Measurements from ENCODE around the gene CST3.
A peak's percentile ranks its signal among the peaks of the same experiment; 100 is the strongest.

The CST3 gene

DNA sequence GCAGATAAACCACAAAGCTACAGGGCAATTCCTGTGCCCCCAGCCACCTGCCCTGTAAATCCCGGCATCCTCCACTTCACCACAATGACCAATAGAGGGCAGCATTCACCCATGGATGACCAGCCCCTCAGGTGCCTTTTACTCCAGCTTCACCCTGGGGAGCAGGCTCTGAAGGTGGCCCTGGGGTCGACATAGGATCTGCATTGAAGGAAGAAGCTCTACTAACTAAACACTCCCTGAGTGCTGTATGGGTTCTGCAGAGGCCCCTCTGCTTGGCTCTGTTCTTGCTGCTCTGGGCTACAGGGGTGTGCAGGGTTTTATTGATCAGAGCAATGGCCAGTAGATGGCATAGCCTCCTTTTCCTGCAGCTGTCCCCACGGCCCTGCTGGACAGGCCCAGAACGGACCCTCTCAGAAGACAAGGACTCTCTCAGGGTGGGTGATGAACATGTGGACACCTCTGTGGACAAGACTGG, 30.8 kb upstream of the CST3 start:
- ChIA-PET POLR2A (interaction anchor here (1.0 kb wide), 1 partner anchor 8 kb away, joined by 4 read pairs; no protein-coding TSS in a partner anchor), CTCF (interaction anchor here (0.6 to 1.6 kb wide), 27 partner anchors 9 to 1821 kb away, joined by 3 to 11 read pairs (median 3); no protein-coding TSS in a partner anchor)
- no peaks in the 10 kb centered on the region for H3K9me3 ChIP-seq (ENCODE audit: control insufficient read depth, insufficient read depth, low read depth, low read length)
- H3K4me3 ChIP-seq (ENCODE audit: low read depth, low read length), result no peak overlapping the region
- peak; percentile 91 for TF ChIP-seq ZNF654 (tag by site-specific recombination; IDR thresholded peaks at IDR 0.05; ENCODE audit: low read depth)
- TF ChIP-seq, protein P1, sequence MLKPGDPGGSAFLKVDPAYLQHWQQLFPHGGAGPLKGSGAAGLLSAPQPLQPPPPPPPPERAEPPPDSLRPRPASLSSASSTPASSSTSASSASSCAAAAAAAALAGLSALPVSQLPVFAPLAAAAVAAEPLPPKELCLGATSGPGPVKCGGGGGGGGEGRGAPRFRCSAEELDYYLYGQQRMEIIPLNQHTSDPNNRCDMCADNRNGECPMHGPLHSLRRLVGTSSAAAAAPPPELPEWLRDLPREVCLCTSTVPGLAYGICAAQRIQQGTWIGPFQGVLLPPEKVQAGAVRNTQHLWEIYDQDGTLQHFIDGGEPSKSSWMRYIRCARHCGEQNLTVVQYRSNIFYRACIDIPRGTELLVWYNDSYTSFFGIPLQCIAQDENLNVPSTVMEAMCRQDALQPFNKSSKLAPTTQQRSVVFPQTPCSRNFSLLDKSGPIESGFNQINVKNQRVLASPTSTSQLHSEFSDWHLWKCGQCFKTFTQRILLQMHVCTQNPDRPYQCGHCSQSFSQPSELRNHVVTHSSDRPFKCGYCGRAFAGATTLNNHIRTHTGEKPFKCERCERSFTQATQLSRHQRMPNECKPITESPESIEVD (tag by site-specific recombination; IDR thresholded peaks at IDR 0.05), result no peak
- no peak for TF ChIP-seq ZNF555 (tag by site-specific recombination; conservative IDR thresholded peaks at IDR 0.05)
- peak; percentile 12; the same call in 1 of the 2 replicates for TF ChIP-seq GLIS1 (tag by site-specific recombination; IDR thresholded peaks at IDR 0.05)
- no peak for TF ChIP-seq ZNF121 (tag by site-specific recombination; IDR thresholded peaks at IDR 0.05)
- TF ChIP-seq, protein P2, sequence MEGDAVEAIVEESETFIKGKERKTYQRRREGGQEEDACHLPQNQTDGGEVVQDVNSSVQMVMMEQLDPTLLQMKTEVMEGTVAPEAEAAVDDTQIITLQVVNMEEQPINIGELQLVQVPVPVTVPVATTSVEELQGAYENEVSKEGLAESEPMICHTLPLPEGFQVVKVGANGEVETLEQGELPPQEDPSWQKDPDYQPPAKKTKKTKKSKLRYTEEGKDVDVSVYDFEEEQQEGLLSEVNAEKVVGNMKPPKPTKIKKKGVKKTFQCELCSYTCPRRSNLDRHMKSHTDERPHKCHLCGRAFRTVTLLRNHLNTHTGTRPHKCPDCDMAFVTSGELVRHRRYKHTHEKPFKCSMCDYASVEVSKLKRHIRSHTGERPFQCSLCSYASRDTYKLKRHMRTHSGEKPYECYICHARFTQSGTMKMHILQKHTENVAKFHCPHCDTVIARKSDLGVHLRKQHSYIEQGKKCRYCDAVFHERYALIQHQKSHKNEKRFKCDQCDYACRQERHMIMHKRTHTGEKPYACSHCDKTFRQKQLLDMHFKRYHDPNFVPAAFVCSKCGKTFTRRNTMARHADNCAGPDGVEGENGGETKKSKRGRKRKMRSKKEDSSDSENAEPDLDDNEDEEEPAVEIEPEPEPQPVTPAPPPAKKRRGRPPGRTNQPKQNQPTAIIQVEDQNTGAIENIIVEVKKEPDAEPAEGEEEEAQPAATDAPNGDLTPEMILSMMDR (tag by site-specific recombination; IDR thresholded peaks at IDR 0.05), result peak; percentile 66
- TF ChIP-seq ZNF175 (tag by site-specific recombination; IDR thresholded peaks at IDR 0.05), result no peak
- TF ChIP-seq, protein P3, sequence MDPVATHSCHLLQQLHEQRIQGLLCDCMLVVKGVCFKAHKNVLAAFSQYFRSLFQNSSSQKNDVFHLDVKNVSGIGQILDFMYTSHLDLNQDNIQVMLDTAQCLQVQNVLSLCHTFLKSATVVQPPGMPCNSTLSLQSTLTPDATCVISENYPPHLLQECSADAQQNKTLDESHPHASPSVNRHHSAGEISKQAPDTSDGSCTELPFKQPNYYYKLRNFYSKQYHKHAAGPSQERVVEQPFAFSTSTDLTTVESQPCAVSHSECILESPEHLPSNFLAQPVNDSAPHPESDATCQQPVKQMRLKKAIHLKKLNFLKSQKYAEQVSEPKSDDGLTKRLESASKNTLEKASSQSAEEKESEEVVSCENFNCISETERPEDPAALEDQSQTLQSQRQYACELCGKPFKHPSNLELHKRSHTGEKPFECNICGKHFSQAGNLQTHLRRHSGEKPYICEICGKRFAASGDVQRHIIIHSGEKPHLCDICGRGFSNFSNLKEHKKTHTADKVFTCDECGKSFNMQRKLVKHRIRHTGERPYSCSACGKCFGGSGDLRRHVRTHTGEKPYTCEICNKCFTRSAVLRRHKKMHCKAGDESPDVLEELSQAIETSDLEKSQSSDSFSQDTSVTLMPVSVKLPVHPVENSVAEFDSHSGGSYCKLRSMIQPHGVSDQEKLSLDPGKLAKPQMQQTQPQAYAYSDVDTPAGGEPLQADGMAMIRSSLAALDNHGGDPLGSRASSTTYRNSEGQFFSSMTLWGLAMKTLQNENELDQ (tag by site-specific recombination; IDR thresholded peaks at IDR 0.05; ENCODE audit: low read depth), result no peak
- no peak for TF ChIP-seq PRDM1 (tag by site-specific recombination; IDR thresholded peaks at IDR 0.05)
- no peak for TF ChIP-seq ZXDB (tag by site-specific recombination; IDR thresholded peaks at IDR 0.05)
- TF ChIP-seq ZNF561 (tag by site-specific recombination; IDR thresholded peaks at IDR 0.05; ENCODE audit: borderline replicate concordance), result no peak
- no peaks in the 10 kb centered on the region for H3K4me1 ChIP-seq (ENCODE audit: control insufficient read depth, insufficient read depth, low read length)
- no peak overlapping the region for H3K27ac ChIP-seq (ENCODE audit: extremely low read depth, low read depth, low read length)
- H3K36me3 ChIP-seq (ENCODE audit: control insufficient read depth in 2 of 2, insufficient read depth in 1 of 2, low read length in 2 of 2), result no peaks in the 10 kb centered on the region

DNA sequence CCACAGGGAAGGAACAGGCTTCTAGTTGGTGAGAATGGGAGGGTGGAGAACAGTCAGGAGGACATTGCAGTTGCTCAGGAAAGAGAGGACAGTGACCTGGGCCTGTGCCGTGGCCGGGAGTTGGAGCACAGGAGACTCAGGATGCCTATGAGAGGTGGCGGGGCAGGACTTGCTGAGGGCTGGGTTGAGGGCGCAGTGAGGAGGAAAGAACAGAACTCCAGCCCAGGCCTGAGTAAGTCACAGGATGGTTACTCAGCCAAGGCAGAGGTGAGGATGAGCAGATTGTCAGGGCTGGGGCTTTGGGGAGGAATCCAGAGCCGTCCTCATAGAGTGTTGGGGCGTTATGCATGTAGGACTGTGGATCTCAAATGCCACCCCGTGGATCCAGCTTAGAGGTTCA, 29.9 kb upstream of the CST3 start:
- POLR2A ChIA-PET, result no interaction called here
- TF ChIP-seq, protein P4, sequence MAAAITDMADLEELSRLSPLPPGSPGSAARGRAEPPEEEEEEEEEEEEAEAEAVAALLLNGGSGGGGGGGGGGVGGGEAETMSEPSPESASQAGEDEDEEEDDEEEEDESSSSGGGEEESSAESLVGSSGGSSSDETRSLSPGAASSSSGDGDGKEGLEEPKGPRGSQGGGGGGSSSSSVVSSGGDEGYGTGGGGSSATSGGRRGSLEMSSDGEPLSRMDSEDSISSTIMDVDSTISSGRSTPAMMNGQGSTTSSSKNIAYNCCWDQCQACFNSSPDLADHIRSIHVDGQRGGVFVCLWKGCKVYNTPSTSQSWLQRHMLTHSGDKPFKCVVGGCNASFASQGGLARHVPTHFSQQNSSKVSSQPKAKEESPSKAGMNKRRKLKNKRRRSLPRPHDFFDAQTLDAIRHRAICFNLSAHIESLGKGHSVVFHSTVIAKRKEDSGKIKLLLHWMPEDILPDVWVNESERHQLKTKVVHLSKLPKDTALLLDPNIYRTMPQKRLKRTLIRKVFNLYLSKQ (tag by site-specific recombination; IDR thresholded peaks at IDR 0.05; ENCODE audit: borderline replicate concordance), result no peak
- TF ChIP-seq ZSCAN23 (tag by site-specific recombination; IDR thresholded peaks at IDR 0.05) (no peak), ZSCAN30 (tag by site-specific recombination; IDR thresholded peaks at IDR 0.05) (no peak), REPIN1 (tag by site-specific recombination; IDR thresholded peaks at IDR 0.05; ENCODE audit: low read depth) (no peak), SP2 (tag by site-specific recombination; IDR thresholded peaks at IDR 0.05) (no peak), ZNF133 (tag by site-specific recombination; IDR thresholded peaks at IDR 0.05) (no peak), ZFP41 (tag by site-specific recombination; IDR thresholded peaks at IDR 0.05; ENCODE audit: borderline replicate concordance) (no peak), ZNF202 (tag by site-specific recombination; IDR thresholded peaks at IDR 0.05; ENCODE audit: borderline replicate concordance) (no peak), PRDM1 (tag by site-specific recombination; IDR thresholded peaks at IDR 0.05) (no peak), ZBTB48 (tag by site-specific recombination; IDR thresholded peaks at IDR 0.05) (no peak), ZNF561 (tag by site-specific recombination; IDR thresholded peaks at IDR 0.05; ENCODE audit: borderline replicate concordance) (no peak), ZNF510 (tag by site-specific recombination; IDR thresholded peaks at IDR 0.05; ENCODE audit: insufficient replicate concordance) (no peak), KLF1 (tag by site-specific recombination; IDR thresholded peaks at IDR 0.05) (no peak)
- TF ChIP-seq, protein P5, sequence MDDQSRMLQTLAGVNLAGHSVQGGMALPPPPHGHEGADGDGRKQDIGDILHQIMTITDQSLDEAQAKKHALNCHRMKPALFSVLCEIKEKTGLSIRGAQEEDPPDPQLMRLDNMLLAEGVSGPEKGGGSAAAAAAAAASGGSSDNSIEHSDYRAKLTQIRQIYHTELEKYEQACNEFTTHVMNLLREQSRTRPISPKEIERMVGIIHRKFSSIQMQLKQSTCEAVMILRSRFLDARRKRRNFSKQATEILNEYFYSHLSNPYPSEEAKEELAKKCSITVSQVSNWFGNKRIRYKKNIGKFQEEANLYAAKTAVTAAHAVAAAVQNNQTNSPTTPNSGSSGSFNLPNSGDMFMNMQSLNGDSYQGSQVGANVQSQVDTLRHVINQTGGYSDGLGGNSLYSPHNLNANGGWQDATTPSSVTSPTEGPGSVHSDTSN (CRISPR knock-in tag; IDR thresholded peaks at IDR 0.05), result no peak
- TF ChIP-seq, protein P6, sequence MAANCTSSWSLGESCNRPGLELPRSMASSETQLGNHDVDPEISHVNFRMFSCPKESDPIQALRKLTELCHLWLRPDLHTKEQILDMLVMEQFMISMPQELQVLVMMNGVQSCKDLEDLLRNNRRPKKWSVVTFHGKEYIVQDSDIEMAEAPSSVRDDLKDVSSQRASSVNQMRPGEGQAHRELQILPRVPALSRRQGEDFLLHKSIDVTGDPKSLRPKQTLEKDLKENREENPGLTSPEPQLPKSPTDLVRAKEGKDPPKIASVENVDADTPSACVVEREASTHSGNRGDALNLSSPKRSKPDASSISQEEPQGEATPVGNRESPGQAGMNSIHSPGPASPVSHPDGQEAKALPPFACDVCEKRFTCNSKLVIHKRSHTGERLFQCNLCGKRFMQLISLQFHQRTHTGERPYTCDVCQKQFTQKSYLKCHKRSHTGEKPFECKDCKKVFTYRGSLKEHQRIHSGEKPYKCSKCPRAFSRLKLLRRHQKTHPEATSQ (tag by site-specific recombination; IDR thresholded peaks at IDR 0.05), result no peak
- CTCF ChIA-PET, result interaction anchor here (0.6 to 1.6 kb wide), 15 partner anchors 8 to 466 kb away, joined by 3 to 11 read pairs (median 3); no protein-coding TSS in a partner anchor
- H3K36me3 ChIP-seq (ENCODE audit: control insufficient read depth in 2 of 2, insufficient read depth in 1 of 2, low read length in 2 of 2), result no peaks in the 10 kb centered on the region
- H3K4me1 ChIP-seq (ENCODE audit: control insufficient read depth, insufficient read depth, low read length), result no peaks in the 10 kb centered on the region
- H3K9me3 ChIP-seq (ENCODE audit: control insufficient read depth, insufficient read depth, low read depth, low read length), result no peaks in the 10 kb centered on the region
- H3K4me3 ChIP-seq (ENCODE audit: low read depth, low read length), result no peak overlapping the region
- no peak overlapping the region for H3K27ac ChIP-seq (ENCODE audit: extremely low read depth, low read depth, low read length)
